ENCODE data around the gene UBE2Q1. TPM values are rescaled to one million over a fixed set of nuclear protein-coding genes. Genes with fewer than 3 reads are reported as not detected.

Gene UBE2Q1
- total and polyA plus RNA-seq, 9 donors: 14.3 to 119 (median 58.5) TPM

DNA sequence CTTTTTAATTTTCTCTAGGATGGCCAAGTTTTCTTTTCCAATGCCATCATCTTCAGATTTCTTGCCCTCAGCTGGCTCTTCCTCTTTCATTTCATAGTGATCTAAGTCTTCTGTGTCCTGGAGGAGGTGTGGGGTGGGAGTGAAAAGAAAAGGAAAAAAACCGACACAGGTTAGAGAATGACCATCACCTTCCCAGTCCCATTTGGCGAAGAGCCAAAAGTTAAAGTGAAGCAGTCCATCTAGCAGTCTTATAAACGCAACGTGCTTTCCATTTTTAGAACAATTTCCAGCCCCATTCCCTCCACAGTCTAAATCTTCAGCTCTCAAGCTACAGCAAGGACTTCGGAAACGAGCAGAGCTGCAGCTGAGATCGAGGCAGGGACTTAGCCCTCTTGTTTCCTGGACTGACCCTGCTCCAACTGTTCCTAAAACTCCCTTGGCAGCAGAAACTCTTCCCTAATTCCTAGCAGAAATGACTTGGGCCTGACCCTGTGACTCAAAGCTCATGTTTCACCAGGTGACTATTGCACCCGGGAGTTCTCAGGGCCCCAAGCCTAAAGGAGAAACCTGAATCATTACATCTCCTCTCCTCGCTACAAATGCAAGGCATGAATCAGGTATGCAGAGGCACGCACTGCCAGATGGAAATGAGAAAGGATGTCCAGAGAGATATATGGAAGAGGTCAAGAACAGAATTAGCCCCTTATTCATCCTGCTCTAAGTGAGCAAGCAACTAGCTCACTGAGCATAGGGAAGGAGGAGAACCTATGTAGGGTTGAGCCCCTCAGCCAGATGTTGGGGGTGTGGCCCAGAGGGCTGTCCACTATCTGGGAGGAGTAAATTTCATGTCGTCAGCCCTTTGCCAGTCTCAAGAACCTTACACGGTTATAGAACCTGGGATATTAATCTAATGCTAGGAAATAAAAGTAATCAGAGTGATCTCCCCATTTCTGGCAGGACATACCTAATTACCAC lies 5.1 kb downstream of the UBE2Q1 start:
- Histone ChIP-seq H3K4me1 (ENCODE audit: insufficient read depth) (peaks cover 9% of the 10 kb centered on the region), H3K27ac (no peak overlapping the region), H3K27me3 (no peaks in the 10 kb centered on the region), H3K36me3 (peaks cover 3% of the 10 kb centered on the region), H3K4me3 (no peak overlapping the region), H3K9me3 (no peaks in the 10 kb centered on the region)
- WGBS, 3 donors: 61 to 64% (median 63%) methylated on average over 12 of the region's 12 CpGs
- no peak for TF ChIP-seq EP300 (IDR thresholded peaks at IDR 0.05)
- TF ChIP-seq POLR2A (IDR thresholded peaks at IDR 0.05): no peak
- TF ChIP-seq, protein P1, sequence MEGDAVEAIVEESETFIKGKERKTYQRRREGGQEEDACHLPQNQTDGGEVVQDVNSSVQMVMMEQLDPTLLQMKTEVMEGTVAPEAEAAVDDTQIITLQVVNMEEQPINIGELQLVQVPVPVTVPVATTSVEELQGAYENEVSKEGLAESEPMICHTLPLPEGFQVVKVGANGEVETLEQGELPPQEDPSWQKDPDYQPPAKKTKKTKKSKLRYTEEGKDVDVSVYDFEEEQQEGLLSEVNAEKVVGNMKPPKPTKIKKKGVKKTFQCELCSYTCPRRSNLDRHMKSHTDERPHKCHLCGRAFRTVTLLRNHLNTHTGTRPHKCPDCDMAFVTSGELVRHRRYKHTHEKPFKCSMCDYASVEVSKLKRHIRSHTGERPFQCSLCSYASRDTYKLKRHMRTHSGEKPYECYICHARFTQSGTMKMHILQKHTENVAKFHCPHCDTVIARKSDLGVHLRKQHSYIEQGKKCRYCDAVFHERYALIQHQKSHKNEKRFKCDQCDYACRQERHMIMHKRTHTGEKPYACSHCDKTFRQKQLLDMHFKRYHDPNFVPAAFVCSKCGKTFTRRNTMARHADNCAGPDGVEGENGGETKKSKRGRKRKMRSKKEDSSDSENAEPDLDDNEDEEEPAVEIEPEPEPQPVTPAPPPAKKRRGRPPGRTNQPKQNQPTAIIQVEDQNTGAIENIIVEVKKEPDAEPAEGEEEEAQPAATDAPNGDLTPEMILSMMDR (IDR thresholded peaks at IDR 0.05): no peak
- no peak for DNase-seq
- intact Hi-C loops (cut with DNase I): loop anchor here in 2 of 4 donors (10.0 kb wide), 3 partner anchors 149 to 531 kb away; partner anchors contain the start of genes IL6R (in 1 of the 2) and KCNN3 (in 1 of the 2)

GRCh38 chr1:154552036-154552435 lies 6.4 kb downstream of the UBE2Q1 start:
- DNase-seq: no peak
- TF ChIP-seq POLR2A (IDR thresholded peaks at IDR 0.05): no peak
- TF ChIP-seq EP300 (IDR thresholded peaks at IDR 0.05): no peak
- TF ChIP-seq, protein P1 (IDR thresholded peaks at IDR 0.05): no peak
- H3K27ac ChIP-seq: no peak overlapping the region
- no peak overlapping the region for H3K4me3 ChIP-seq
- intact Hi-C loops (cut with DNase I): loop anchor here in 2 of 4 donors (10.0 kb wide), 3 partner anchors 147 to 533 kb away; partner anchors contain the start of genes IL6R (in 1 of the 2) and KCNN3 (in 1 of the 2)
- peaks cover 8% of the 10 kb centered on the region for H3K4me1 ChIP-seq (ENCODE audit: insufficient read depth)
- no peaks in the 10 kb centered on the region for H3K27me3 ChIP-seq
- H3K9me3 ChIP-seq: no peaks in the 10 kb centered on the region
- WGBS, 3 donors: 89 to 93% (median 90%) methylated on average over 6 of the region's 6 CpGs
- peaks cover 3% of the 10 kb centered on the region for H3K36me3 ChIP-seq

GRCh38 chr1:154551474-154551873 lies 7.0 kb downstream of the UBE2Q1 start:
- TF ChIP-seq POLR2A (IDR thresholded peaks at IDR 0.05): no peak
- Histone ChIP-seq H3K27me3 (no peaks in the 10 kb centered on the region), H3K36me3 (peaks cover 3% of the 10 kb centered on the region), H3K27ac (no peak overlapping the region), H3K4me1 (ENCODE audit: insufficient read depth) (peaks cover 6% of the 10 kb centered on the region), H3K9me3 (no peaks in the 10 kb centered on the region), H3K4me3 (no peak overlapping the region)
- intact Hi-C loops (cut with DNase I): loop anchor here in 2 of 4 donors (10.0 kb wide), 3 partner anchors 147 to 533 kb away; partner anchors contain the start of genes IL6R (in 1 of the 2) and KCNN3 (in 1 of the 2)
- no peak for DNase-seq
- 89 to 92% (median 92%) methylated on average over 4 of the region's 4 CpGs for WGBS, 3 donors

- H3K27me3 ChIP-seq: no peaks in the 10 kb centered on the region
- no peak overlapping the region for H3K4me3 ChIP-seq
- WGBS, 3 donors: 73% methylated on average over 6 of the region's 6 CpGs
- TF ChIP-seq, protein P1 (IDR thresholded peaks at IDR 0.05): no peak
- TF ChIP-seq EP300 (IDR thresholded peaks at IDR 0.05) (no peak), POLR2A (IDR thresholded peaks at IDR 0.05) (no peak)
- H3K9me3 ChIP-seq: no peaks in the 10 kb centered on the region
- intact Hi-C loops (cut with DNase I): loop anchor here in 2 of 4 donors (10.0 kb wide), 3 partner anchors 146 to 534 kb away; partner anchors contain the start of genes IL6R (in 1 of the 2) and KCNN3 (in 1 of the 2)
- peaks cover 2% of the 10 kb centered on the region for H3K4me1 ChIP-seq (ENCODE audit: insufficient read depth)
- H3K36me3 ChIP-seq: peaks cover 3% of the 10 kb centered on the region
- no peak overlapping the region for H3K27ac ChIP-seq
- DNase-seq: no peak
Measured at GRCh38 chr1:154550657-154551056, 7.8 kb downstream of the UBE2Q1 start.
